IMR-90 (cell line): ENCODE measurements around the gene PLXND1. TPM values are rescaled to one million over a fixed set of nuclear protein-coding genes. Genes with fewer than 3 reads are reported as not detected.

ENCODE experiments used
- ATAC-seq: fragments of 200-7000 bp; cut with Tn5 transposase; 2 replicates; pipeline ENCODE4 v1.9.1; 2020; ENCODE audit warnings: low read depth, mild to moderate bottlenecking, moderate library complexity
- BruUV-seq: library from RNA; stranded (reverse); fragments of 400-500 nt; replicated peaks from 2 replicates; lab custom pipeline; 2021; lab: Mats Ljungman, UMichigan
- CTCF ChIA-PET: fragments of 300-600 bp; formaldehyde crosslinking; extraction: SDS; loops from one replicate; lab custom pipeline; 2021; ENCODE audit warnings: antibody characterized with exemption; lab: Yijun Ruan, JAX
- POLR2A ChIA-PET: fragments of 300-600 bp; sonication (Branson Sonifier 250); formaldehyde crosslinking; loops from one replicate; lab custom pipeline; 2022; ENCODE audit warnings: antibody characterized with exemption; ENCODE audit not compliant: unreplicated experiment; lab: Charles Lee
- DNase-seq: peaks from one replicate; pipeline ENCODE4 v3.0.0; 2013
- H2AFZ ChIP-seq: replicated peaks from 2 replicates; pipeline ENCODE3; 2013; ENCODE audit warnings: low read length, mild to moderate bottlenecking; ENCODE audit not compliant: poor library complexity
- H2AK5ac ChIP-seq: 2 replicates; pipeline ENCODE4 v1.6.1; 2013; ENCODE audit warnings: low read depth, low read length, inconsistent platforms
- H2AK9ac ChIP-seq: replicated peaks from 2 replicates; pipeline ENCODE3; 2013; ENCODE audit warnings: mild to moderate bottlenecking, low read depth, low read length, moderate library complexity; ENCODE audit not compliant: poor library complexity
- H2BK120ac ChIP-seq: 2 replicates; pipeline ENCODE4 v1.6.1; 2013; ENCODE audit warnings: low read depth, low read length, inconsistent platforms
- H2BK15ac ChIP-seq: 3 replicates; pipeline ENCODE4 v1.6.1; 2013; ENCODE audit warnings: low read depth, low read length, inconsistent platforms
- H2BK20ac ChIP-seq: 2 replicates; pipeline ENCODE4 v1.6.1; 2013; ENCODE audit warnings: low read depth, mild to moderate bottlenecking, inconsistent platforms, low read length, moderate library complexity
- H2BK5ac ChIP-seq: 2 replicates; pipeline ENCODE4 v1.6.1; 2013; ENCODE audit warnings: mild to moderate bottlenecking, low read depth, low read length, inconsistent platforms; ENCODE audit not compliant: poor library complexity, severe bottlenecking
- H3K14ac ChIP-seq: replicated peaks from 2 replicates; pipeline ENCODE4 v1.6.1; 2013; ENCODE audit warnings: low read depth, low read length, inconsistent platforms
- H3K18ac ChIP-seq: 2 replicates; pipeline ENCODE4 v1.6.1; 2013; ENCODE audit warnings: low read depth, low read length, control low read depth
- H3K23ac ChIP-seq: 2 replicates; pipeline ENCODE4 v1.6.1; 2013; ENCODE audit warnings: low read depth, low read length, inconsistent platforms
- H3K27ac ChIP-seq: 2 replicates; pipeline ENCODE4 v1.5.1; 2013; ENCODE audit warnings: mild to moderate bottlenecking, control low read depth, low read length; ENCODE audit not compliant: insufficient read depth
- H3K27me3 ChIP-seq: 2 replicates; pipeline ENCODE4 v1.6.1; 2013; ENCODE audit warnings: low read length; ENCODE audit not compliant: control insufficient read depth, insufficient read depth
- H3K36me3 ChIP-seq: 2 replicates; pipeline ENCODE4 v1.6.1; 2013; ENCODE audit warnings: low read length, mixed read lengths; ENCODE audit not compliant: control insufficient read depth, insufficient read depth
- H3K4ac ChIP-seq: 2 replicates; pipeline ENCODE4 v1.6.1; 2013; ENCODE audit warnings: low read depth, low read length, inconsistent platforms
- H3K4me1 ChIP-seq: 2 replicates; pipeline ENCODE4 v1.6.1; 2013; ENCODE audit warnings: low read length, mixed read lengths; ENCODE audit not compliant: control insufficient read depth, insufficient read depth
- H3K4me2 ChIP-seq: 2 replicates; pipeline ENCODE4 v1.6.1; 2013; ENCODE audit warnings: low read depth, mild to moderate bottlenecking, control low read depth, low read length, moderate library complexity
- H3K4me3 ChIP-seq: 2 replicates; pipeline ENCODE4 v1.5.1; 2013; ENCODE audit warnings: low read depth, mild to moderate bottlenecking, control low read depth, low read length, moderate library complexity; ENCODE audit not compliant: insufficient read depth
- H3K56ac ChIP-seq: 2 replicates; pipeline ENCODE4 v1.6.1; 2013; ENCODE audit warnings: low read length, inconsistent platforms; ENCODE audit not compliant: insufficient read depth; ENCODE audit errors: extremely low read depth
- H3K79me1 ChIP-seq, 2 experiments: 2 replicates each; pipeline ENCODE4 v1.6.1; 2013; ENCODE audit warnings: low read length in 2 of 2, inconsistent platforms in 1 of 2, low read depth in 1 of 2
- H3K9ac ChIP-seq: 2 replicates; pipeline ENCODE4 v1.6.1; 2013; ENCODE audit warnings: low read depth, low read length, control low read depth
- H3K9me1 ChIP-seq: 2 replicates; pipeline ENCODE4 v1.6.1; 2013; ENCODE audit warnings: low read length, inconsistent platforms; ENCODE audit not compliant: insufficient read depth
- H3K9me3 ChIP-seq: 2 replicates; pipeline ENCODE4 v1.6.1; 2013; ENCODE audit warnings: low read length; ENCODE audit not compliant: control insufficient read depth, insufficient read depth
- H4K20me1 ChIP-seq: 2 replicates; pipeline ENCODE4 v1.6.1; 2013; ENCODE audit warnings: low read length, inconsistent platforms; ENCODE audit not compliant: insufficient read depth
- H4K5ac ChIP-seq: 2 replicates; pipeline ENCODE4 v1.6.1; 2013; ENCODE audit warnings: mild to moderate bottlenecking, low read depth, low read length, control low read depth
- H4K8ac ChIP-seq, 2 experiments: 2 replicates each; pipeline ENCODE4 v1.6.1; 2013; ENCODE audit warnings: low read depth in 2 of 2, low read length in 2 of 2, control low read depth in 1 of 2, inconsistent platforms in 1 of 2
- H4K91ac ChIP-seq: 2 replicates; pipeline ENCODE4 v1.6.1; 2013; ENCODE audit warnings: low read depth, low read length, inconsistent platforms; ENCODE audit not compliant: insufficient read depth
- FOS ChIP-seq: fragments of 150-350 bp; IDR thresholded peaks from 2 replicates; pipeline ENCODE4 v1.6.1; 2016; ENCODE audit warnings: low read depth, low read length
- NFE2L2 ChIP-seq: fragments of 150-350 bp; IDR thresholded peaks from 2 replicates; pipeline ENCODE4 v1.6.1; 2016; ENCODE audit warnings: low read depth, mild to moderate bottlenecking, low read length
- RAD21 ChIP-seq: IDR thresholded peaks from 2 replicates; pipeline ENCODE4 v1.6.1; 2012; ENCODE audit warnings: low read length, improper control_type of control experiment
- RFX5 ChIP-seq: IDR thresholded peaks from 2 replicates; pipeline ENCODE4 v1.8.0; 2012; ENCODE audit warnings: low read depth, mild to moderate bottlenecking, low read length, moderate library complexity
- WGBS, 2 experiments: methylation state at CpG; one replicate each; pipeline versions ENCODE4 v1.1.5 to v1.1.7; 2013; ENCODE audit warnings: missing lambda C conversion rate in 2 of 2; ENCODE audit not compliant: insufficient read length in 1 of 2; ENCODE audit errors: extremely low coverage in 2 of 2; 5-methylcytosine and 5-hydroxymethylcytosine counted together
- dilution Hi-C: fragments of 300-500 bp; cut with HindIII; formaldehyde crosslinking; loops from one replicate; pipeline ENCODE4 v1.14.3; 2018; ENCODE audit warnings: low sequenced_read_pairs; ENCODE audit not compliant: unreplicated experiment
- in situ Hi-C: fragments of 300-500 bp; cut with MboI; formaldehyde crosslinking; loops from 3 replicates; pipeline ENCODE4 v1.14.3; 2019; ENCODE audit warnings: low sequenced_read_pairs, inconsistent platforms, mixed read lengths
- intact Hi-C: fragments of 100-400 bp; cut with micrococcal nuclease; formaldehyde crosslinking; loops from 2 replicates; pipeline ENCODE4 v1.10.0; 2022
- polyA plus RNA-seq, 3 experiments: library from polyadenylated mRNA; depleted of rRNA; stranded (reverse); fragments of >200 nt; gene quantifications; 2 replicates each; pipeline ENCODE4 v1.2.3, GENCODE V29; 2012; ENCODE audit warnings: low replicate concordance in 1 of 3
- total RNA-seq: library from RNA; depleted of rRNA; stranded (reverse); fragments of >200 nt; gene quantifications from 2 replicates; pipeline ENCODE4 v1.2.3, GENCODE V29; 2012
- TF ChIP-seq, protein P1 (sequence below): conservative IDR thresholded peaks from 2 replicates; pipeline ENCODE4 v1.5.1; 2012; ENCODE audit warnings: mild to moderate bottlenecking, low read depth, low read length, improper control_type of control experiment

Gene PLXND1
- total and polyA plus RNA-seq, 2 of the 4 experiments (the other 2 are of a cell fraction): 19.2 to 67.1 TPM

DNA sequence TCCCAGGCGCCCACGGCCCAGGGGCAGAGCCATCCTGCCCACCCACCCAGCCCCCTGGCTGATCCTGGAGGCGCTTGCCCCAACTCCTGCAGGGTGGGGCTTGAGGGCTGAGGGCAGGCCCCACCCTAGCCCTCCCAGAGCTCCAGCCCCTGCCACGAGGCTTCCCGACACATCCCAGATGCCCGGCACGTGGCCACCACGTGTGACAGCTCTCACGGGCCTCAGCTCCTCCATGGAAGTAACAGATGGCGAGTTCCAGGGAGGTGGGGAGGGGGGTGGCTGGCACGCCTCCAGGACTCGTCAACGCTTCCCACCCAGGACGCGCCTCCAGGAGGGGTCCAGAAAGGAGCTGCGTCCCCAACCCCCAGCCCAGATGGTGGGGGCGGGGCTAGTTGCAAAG is 29.1 kb downstream of the PLXND1 start:
- Histone ChIP-seq H3K18ac (no peak overlapping the region), H3K9me1 (no peaks in the 10 kb centered on the region), H4K91ac (no peak overlapping the region), H3K27ac (no peak overlapping the region), H3K4me2 (no peak overlapping the region), H2BK20ac (no peak overlapping the region), H4K5ac (no peak overlapping the region), H3K56ac (no peak overlapping the region), H4K8ac (no peak overlapping the region), H2BK15ac (no peak overlapping the region), H2AFZ (no peak overlapping the region), H2BK5ac (no peak overlapping the region), H2BK120ac (no peak overlapping the region), H3K36me3 (peaks cover 31% of the 10 kb centered on the region), H3K9ac (no peak overlapping the region), H3K23ac (no peak overlapping the region), H2AK5ac (no peak overlapping the region), H4K20me1 (no peaks in the 10 kb centered on the region), H3K4ac (no peak overlapping the region), H3K4me1 (peaks cover 4% of the 10 kb centered on the region; the same call in 1 of the 2 replicates), H2AK9ac (peak overlapping the region; percentile 23), H3K9me3 (no peaks in the 10 kb centered on the region), H3K27me3 (no peaks in the 10 kb centered on the region), H3K79me1 (no peaks in the 10 kb centered on the region; a peak in 2 of 4 replicates), H3K14ac (no peak overlapping the region), H3K4me3 (no peak overlapping the region)
- DNase-seq: no peak
- in situ Hi-C loops: no loop called here
- WGBS, 2 experiments: 80% methylated on average over 2 of the region's 17 CpGs; no CpG with 5 or more reads in 1 of the 2 experiments
- no peak; the same call in 1 of the 2 replicates for ATAC-seq
- ChIA-PET POLR2A (no interaction called here), CTCF (no interaction called here)
- dilution Hi-C loops: no loop called here
- intact Hi-C loops: no loop called here
- no TSS peak for BruUV-seq
- TF ChIP-seq FOS (no peak), RAD21 (no peak), NFE2L2 (no peak), RFX5 (no peak)
- TF ChIP-seq, protein P1, sequence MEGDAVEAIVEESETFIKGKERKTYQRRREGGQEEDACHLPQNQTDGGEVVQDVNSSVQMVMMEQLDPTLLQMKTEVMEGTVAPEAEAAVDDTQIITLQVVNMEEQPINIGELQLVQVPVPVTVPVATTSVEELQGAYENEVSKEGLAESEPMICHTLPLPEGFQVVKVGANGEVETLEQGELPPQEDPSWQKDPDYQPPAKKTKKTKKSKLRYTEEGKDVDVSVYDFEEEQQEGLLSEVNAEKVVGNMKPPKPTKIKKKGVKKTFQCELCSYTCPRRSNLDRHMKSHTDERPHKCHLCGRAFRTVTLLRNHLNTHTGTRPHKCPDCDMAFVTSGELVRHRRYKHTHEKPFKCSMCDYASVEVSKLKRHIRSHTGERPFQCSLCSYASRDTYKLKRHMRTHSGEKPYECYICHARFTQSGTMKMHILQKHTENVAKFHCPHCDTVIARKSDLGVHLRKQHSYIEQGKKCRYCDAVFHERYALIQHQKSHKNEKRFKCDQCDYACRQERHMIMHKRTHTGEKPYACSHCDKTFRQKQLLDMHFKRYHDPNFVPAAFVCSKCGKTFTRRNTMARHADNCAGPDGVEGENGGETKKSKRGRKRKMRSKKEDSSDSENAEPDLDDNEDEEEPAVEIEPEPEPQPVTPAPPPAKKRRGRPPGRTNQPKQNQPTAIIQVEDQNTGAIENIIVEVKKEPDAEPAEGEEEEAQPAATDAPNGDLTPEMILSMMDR: no peak
